Brain microvascular endothelial cell (primary cell): ENCODE data around the gene USP43.

ENCODE experiments used
- DNase-seq: peaks from one replicate; pipeline ENCODE4 v3.0.0-alpha.2; 2020
- H3K27ac ChIP-seq: fragments of 250-450 bp; sonication (Bioruptor Pico); 2 replicates; pipeline ENCODE4 v1.5.1; 2020; ENCODE audit warnings: mild to moderate bottlenecking, moderate library complexity
- H3K27me3 ChIP-seq: fragments of 250-450 bp; sonication (Bioruptor Pico); replicated peaks from 2 replicates; pipeline ENCODE4 v1.5.1; 2020; ENCODE audit warnings: mild to moderate bottlenecking
- H3K36me3 ChIP-seq: fragments of 250-450 bp; sonication (Bioruptor Pico); replicated peaks from 2 replicates; pipeline ENCODE4 v1.5.1; 2020; ENCODE audit warnings: mild to moderate bottlenecking
- H3K4me3 ChIP-seq: 2 replicates; pipeline ENCODE4 v1.5.1; 2011; ENCODE audit warnings: low read depth, mild to moderate bottlenecking, control low read depth, low read length, moderate library complexity
- CTCF ChIP-seq: IDR thresholded peaks from 2 replicates; pipeline ENCODE4 v1.5.1; 2011; ENCODE audit warnings: low read depth, mild to moderate bottlenecking, moderate library complexity, low read length, control low read depth, inconsistent platforms; ENCODE audit errors: missing control alignments
- in situ Hi-C: cut with HindIII; loops from 2 replicates; pipeline ENCODE4 v1.10.0; 2017; ENCODE audit warnings: low sequenced_read_pairs, low pct_ligation_motif_present

USP43 gene

GRCh38 chr17:9668517-9668916, 23.2 kb downstream of the USP43 start:
- no peak for TF ChIP-seq CTCF
- in situ Hi-C loops, result no loop called here
- no peak overlapping the region for H3K27ac ChIP-seq
- peak; percentile 23 for DNase-seq
- no peaks in the 10 kb centered on the region for H3K36me3 ChIP-seq
- no peaks in the 10 kb centered on the region for H3K27me3 ChIP-seq
- H3K4me3 ChIP-seq, result no peak overlapping the region

- TF ChIP-seq CTCF, result no peak
Observed at GRCh38 chr17:9669551-9670008, 24.3 kb downstream of the USP43 start.

GRCh38 chr17:9670596-9670995, 25.3 kb downstream of the USP43 start:
- Histone ChIP-seq H3K27me3 (no peaks in the 10 kb centered on the region), H3K4me3 (no peak overlapping the region), H3K36me3 (no peaks in the 10 kb centered on the region), H3K27ac (no peak overlapping the region)
- in situ Hi-C loops, result no loop called here
- no peak for DNase-seq
- TF ChIP-seq CTCF, result no peak

More at GRCh38 chr17:9669551-9670008, 24.3 kb downstream of the USP43 start:
- in situ Hi-C loops, result no loop called here
- Histone ChIP-seq H3K36me3 (no peaks in the 10 kb centered on the region), H3K4me3 (no peak overlapping the region), H3K27me3 (no peaks in the 10 kb centered on the region), H3K27ac (no peak overlapping the region)
- DNase-seq, result no peak

- Histone ChIP-seq H3K27me3 (no peaks in the 10 kb centered on the region), H3K27ac (no peak overlapping the region), H3K36me3 (no peaks in the 10 kb centered on the region), H3K4me3 (no peak overlapping the region)
- in situ Hi-C loops, result no loop called here
- DNase-seq, result no peak
- TF ChIP-seq CTCF, result no peak
Observed at GRCh38 chr17:9671559-9671958, 26.2 kb downstream of the USP43 start.

- no peak for TF ChIP-seq CTCF
- in situ Hi-C loops, result no loop called here
- no peak overlapping the region for H3K27ac ChIP-seq
- no peaks in the 10 kb centered on the region for H3K36me3 ChIP-seq
- DNase-seq, result no peak
- H3K4me3 ChIP-seq, result no peak overlapping the region
- no peaks in the 10 kb centered on the region for H3K27me3 ChIP-seq
Observed at GRCh38 chr17:9672266-9672665, 26.9 kb downstream of the USP43 start.

GRCh38 chr17:9672691-9673090, 27.4 kb downstream of the USP43 start:
- in situ Hi-C loops, result no loop called here
- Histone ChIP-seq H3K4me3 (no peak overlapping the region), H3K27ac (no peak overlapping the region), H3K36me3 (no peaks in the 10 kb centered on the region), H3K27me3 (no peaks in the 10 kb centered on the region)
- TF ChIP-seq CTCF, result no peak
- no peak for DNase-seq
